Activated T-cell treated with anti-CD3 and anti-CD28 coated beads for 1 hour (primary cell): ENCODE results near the gene RSPH9.

Source experiments
- DNase-seq: peaks from one replicate; pipeline ENCODE4 v3.0.0-alpha.2; 2020; ENCODE audit warnings: low read depth

The RSPH9 gene

GRCh38 chr6:43644940-43645612 lies at the start of gene RSPH9:
RSPH9 (plus strand) TSS chr6:43645036; CDS start chr6:43645099, 63 bp downstream.
- peak; percentile 55 for DNase-seq

- DNase-seq = no peak
Observed at GRCh38 chr6:43600595-43600994, 44.2 kb upstream of the RSPH9 start.

GRCh38 chr6:43604174-43604573 lies 40.7 kb upstream of the RSPH9 start:
- no peak for DNase-seq

DNA sequence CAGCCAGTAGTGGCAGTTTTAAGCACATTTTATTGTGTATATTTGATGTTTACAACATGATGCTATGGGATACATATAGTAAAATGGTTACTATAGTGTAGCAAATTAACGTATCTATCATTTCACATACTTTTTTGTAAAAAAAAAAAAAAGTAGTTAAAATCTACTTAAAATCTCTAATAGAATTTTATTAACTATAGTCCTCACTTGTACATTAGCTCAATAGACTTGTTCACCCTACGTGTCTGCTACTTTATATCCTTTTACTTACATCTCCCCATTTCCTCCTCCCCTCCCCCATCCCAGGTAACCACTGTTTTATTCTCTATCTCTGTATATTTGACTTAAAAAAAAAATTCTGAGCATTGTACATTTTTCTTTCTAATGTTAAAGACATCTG lies 38.8 kb upstream of the RSPH9 start:
- no peak for DNase-seq

DNA sequence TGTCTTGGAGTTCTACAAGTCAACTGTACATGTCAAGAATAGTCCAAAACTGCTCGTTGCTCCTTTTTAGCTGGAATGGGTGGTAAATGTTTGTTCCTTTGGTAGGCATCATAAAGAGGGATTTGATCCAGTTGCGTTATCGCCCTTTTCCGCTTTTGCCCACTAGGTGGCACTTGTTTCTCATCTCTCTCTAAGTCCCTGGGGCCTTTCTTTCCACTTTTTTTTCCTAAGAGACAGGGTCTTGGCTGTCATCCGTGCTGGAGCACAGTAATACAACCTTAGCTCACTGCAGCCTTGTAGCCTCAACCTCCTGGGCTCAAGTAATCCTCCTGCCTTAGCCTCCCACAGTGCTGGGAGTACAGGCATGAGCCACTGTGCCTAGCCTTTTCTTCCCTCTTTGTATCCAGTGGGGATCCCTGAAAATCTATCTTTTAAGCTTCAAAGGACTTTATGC lies 36.5 kb upstream of the RSPH9 start:
- DNase-seq = peak; percentile 57

- DNase-seq = no peak
Observed at GRCh38 chr6:43608807-43609206, 36.0 kb upstream of the RSPH9 start.

DNA sequence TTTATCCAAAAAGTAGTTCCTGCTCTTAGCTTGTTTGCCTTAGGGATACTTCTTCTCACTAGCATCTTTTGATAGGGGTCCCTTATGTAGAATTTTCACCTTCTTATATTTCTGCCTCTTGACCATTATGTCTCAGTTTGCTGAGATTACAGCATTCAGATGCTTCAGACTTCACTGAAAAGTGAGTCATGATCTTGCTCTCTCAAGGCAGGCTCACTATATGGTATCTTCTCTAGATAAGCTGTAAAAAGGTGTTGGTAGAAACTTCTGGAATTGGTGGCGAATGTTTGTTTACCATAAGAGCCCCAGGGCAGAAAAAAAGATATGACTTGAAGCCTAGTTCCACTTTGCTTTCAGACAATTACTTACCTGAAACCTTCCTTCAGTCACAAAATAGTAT lies 35.4 kb upstream of the RSPH9 start:
- DNase-seq = no peak

- no peak for DNase-seq
Observed at GRCh38 chr6:43610431-43610830, 34.4 kb upstream of the RSPH9 start.

- DNase-seq = no peak
Observed at GRCh38 chr6:43613721-43614395, 31.0 kb upstream of the RSPH9 start.

GRCh38 chr6:43614396-43614730 lies 30.5 kb upstream of the RSPH9 start:
- DNase-seq = no peak

DNA sequence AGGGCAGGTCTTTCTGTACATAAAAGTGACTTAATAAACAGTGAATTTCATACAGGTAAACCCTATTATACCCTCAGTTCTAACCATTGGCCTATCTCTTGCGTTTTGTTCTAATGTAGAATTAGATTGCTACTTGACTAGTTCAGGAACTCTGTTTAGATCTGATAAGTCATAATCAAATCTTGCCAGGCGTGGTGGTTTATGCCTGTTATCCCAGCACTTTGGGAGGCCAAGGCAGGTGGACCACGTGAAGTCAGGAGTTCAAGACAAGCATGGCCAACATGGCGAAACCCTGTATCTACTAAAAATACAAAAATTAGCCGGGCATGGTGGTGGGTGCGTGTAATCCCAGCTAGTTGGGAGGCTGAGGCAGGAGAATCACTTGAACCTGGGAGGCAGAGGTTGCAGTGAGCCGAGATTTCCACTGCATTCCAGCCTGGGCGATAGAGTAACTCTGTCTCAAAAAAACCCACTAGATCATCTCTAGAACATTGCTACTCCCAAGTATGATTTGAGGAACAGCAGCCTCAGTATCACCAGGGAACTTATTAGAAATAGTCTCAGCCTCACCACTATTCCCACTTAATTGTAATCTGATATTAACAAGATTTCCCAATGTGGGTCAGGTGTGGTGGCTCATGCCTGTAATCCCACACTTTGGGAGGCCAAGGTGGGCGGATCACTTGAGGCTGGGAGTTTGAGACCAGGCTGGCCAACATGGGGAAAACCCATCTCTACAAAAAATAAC lies 27.9 kb upstream of the RSPH9 start:
- DNase-seq = no peak

- DNase-seq = no peak
Observed at GRCh38 chr6:43621078-43621835, 23.6 kb upstream of the RSPH9 start.

- no peak for DNase-seq
Observed at GRCh38 chr6:43621836-43622180, 23.0 kb upstream of the RSPH9 start.

DNA sequence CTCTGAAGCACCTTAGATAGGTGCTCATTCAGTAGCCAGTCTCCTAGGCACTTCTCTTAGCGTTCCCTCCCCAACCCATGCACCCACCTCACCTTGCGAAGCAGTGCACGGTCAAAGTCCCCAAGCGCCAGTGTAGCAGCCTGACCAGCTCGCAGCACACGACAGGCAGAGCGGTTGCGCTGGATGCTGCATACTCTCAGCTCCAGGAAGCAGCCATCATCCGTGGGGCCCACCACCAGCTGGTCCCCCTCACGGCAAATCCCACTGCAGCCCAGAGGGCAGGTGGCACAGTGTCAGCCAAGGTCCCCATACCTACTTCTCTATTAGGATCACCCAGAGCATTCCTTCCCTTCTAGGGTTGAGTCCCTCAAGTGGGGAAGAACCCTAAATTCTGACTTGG lies 22.3 kb upstream of the RSPH9 start:
- DNase-seq = no peak

GRCh38 chr6:43623880-43624785 lies 20.7 kb upstream of the RSPH9 start:
- no peak for DNase-seq

DNA sequence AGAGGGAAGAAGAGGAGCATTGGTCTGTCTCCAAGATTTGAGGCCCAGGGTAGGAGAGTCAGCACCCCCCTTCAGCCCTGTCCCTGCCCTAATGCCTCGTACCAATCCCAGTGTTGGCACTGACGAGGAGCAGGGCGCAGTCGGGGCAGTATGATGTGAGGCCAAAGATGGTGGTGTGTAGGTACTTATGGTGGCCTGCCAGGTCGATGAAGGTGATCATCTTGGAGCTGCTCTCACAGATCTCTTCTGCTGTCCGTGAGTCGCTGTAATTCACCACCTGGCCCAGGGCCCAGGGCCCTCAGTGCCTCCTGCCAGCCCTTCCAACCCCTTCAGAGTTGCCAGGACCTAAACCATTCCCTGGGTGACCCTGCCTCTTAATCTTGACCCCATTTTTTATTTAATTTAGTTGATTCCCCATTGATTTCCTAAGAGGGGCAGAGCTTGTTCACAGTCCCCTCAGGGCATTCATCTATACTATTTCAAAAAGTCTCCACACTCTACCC lies 20.0 kb upstream of the RSPH9 start:
- no peak for DNase-seq

DNA sequence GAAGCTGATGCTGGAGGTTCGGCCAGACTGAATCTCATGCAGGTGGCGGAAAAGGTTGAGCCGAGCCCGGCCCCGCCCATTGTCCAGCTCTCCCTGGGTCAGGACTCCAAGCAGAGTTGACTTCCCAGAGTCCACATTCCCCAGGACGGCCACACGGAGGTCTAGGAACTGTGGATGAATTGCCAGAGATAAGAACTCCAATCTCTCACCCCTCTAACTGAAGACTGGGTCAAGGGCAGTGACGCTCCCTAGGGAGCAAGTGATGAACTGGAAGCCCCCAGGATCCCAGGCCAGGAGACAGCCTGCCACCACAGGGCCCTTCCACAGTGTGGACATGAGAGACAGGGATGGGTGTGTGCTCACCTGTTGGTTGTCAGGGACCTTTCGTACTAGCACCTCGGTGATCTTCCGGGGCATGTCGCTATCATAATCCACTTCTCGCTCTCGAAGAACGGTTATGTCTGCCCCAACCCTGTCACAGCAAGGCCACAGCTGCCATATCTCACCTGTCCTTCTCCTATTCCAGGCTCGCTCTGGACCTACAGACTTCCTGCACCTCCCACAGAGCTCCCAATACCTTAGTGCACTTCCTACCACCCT lies 19.3 kb upstream of the RSPH9 start:
- DNase-seq = no peak

DNA sequence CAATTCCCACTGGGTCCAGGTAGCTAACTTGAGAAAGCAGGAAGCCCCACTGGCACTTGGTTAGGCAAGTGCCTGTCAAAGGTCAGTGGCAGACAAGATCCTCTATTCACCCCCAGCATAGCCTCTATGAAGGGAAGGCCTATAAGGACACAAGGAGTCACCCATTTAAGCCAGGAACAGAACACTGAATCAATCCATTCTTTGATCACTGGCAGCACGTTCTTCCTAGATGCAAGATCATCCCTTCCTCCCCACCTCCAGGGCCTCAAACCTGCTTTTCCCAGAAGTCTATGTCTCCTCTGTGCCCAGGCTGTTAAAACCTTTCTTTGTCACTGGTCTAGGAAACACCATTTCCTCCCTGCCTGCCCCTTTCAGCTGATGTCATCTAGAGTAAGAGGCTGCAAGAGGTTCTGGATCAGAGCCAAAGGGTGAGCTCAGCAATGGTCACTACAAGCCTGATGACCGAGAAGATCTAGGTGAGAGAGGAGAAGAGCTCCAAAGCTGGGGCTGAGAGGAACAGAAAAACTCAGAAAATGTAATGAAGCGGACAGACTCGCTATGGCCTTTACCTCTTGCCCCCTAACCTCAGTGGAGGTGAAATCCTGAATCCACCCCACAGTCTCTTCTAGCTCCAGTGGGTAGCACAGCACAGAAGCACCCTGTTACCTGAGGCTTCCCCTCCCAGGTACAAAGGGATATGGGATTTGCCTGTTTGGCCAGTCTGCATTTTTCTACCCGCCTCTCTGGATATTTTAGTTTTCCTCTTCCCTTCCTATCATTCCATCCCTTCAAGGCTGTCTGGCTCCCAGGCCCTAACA lies 17.6 kb upstream of the RSPH9 start:
- no peak for DNase-seq

- peak; percentile 39 for DNase-seq
Observed at GRCh38 chr6:43628393-43629103, 16.3 kb upstream of the RSPH9 start.
